Activated T-cell treated with anti-CD3 and anti-CD28 coated beads for 24 hours (primary cell): ENCODE data around the gene MUC12.
"Not testable (repeated sequence)": the region's sequence is repeated elsewhere in the genome, so short reads cannot be mapped to it uniquely, and the experiment has no call there.

Experiments used
- DNase-seq: peaks from one replicate; pipeline ENCODE4 v3.0.0-alpha.2; 2020; ENCODE audit warnings: low read depth

MUC12 gene

DNA sequence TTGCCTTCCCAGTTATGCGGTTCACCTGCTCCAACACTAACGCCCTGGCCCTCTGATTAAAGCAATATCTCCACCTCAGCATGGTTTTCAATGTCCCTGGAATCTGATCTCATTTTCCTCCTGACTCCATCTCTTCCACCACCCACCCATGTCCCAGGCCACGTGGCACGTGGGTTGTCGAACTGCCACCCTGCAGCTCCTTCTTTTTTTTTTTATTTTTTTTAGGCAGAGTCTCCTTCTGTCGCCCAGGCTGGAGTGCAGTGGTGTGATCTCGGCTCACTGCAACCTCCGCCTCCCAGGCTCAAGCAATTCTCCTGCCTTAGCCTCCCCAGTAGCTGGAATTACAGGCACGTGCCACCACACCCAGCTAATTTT is 94.8 kb downstream of the MUC12 start:
- not testable (repeated sequence) for DNase-seq

DNA sequence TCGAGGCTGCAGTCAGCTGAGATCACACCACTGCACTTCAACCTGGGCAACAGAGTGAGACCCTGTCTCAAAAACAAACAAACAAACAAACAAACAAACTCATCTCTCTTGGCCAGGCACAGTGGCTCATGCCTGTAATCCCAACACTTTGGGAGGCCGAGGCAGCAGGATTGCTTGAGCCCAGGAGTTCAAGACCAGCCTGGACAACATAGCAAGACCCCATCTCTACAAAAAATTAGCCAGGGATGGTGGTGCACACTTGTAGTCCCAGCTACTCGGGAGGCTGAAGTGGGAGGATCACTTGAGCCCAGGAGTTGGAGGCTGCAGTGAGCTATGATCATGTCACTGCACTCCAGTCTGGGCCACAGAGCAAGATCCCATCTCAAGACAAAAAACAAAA is 95.8 kb downstream of the MUC12 start:
- not testable (repeated sequence) for DNase-seq

DNA sequence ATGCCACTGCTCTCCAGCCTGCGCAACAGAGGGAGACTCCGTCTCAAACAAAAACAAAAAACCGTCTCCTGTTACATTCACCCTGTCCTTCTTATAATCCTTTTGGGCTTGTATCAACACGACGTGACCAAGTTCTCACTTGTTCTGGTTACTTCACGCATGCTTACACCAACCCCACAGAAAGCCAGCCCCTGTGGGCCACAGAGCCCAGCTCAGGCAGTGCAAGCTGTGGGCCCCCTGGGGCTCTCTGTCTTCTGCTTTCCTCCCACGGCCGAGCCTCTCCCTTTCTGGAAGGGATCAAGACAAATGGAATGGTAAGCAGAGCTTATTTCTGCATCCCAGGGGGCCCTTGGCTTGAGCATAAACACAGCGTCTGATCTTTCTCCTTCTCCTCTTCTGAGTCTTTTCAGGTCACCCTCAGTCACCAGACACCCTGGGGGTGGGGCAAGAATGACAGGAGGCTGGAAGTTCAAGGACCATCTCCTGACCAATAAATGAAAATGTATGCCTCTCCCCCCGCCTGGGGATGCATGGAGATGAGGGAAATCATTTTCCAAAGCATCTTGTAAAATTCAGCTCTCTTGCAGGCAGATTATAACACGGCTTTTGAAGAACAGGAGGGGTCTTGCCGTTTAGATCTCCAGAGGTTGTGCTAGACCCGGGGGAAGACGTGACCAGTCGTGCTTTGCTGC is 96.9 kb downstream of the MUC12 start:
- no peak for DNase-seq

DNA sequence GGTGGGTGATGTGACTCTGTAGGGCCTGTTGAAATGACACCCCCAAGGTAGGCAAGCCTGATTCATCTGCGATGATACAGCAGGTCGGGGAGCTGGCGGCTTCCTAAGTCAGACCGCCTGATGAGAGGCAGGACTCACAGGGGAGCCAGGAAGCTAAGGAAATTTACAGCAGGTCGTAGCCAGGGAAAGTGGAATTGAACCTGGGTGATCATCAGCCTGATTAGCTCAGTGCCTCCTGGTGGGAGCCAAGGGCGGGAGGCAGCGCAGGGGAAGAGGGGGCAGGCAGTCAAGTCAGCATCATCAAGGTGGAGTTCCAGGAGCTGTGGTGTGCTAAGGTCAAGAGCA is 97.4 kb downstream of the MUC12 start:
- DNase-seq, result no peak

DNA sequence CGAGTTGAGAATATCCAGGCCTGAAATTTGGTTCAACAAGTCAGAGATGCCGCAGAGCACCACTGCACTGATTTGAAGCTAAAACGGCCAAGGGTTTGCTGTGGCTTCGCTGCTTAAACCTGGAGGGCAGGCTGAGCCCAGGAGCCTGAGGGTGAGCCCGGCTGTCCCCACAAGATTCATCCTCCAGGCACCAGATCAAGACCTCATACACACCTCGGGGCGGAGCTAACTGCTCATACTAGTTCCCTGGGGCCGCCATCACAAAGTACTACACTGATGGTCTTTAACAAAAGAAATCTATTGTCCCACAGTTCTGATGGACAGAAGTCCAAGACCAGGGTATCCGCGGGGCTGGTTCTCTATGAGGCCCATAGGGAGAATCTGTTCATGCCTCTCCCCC is 99.0 kb downstream of the MUC12 start:
- DNase-seq, result no peak
